Sigmoid colon (tissue), 4 donors: ENCODE results near the gene PARVB.
"Not testable (repeated sequence)": the region's sequence is repeated elsewhere in the genome, so short reads cannot be mapped to it uniquely, and the experiment has no call there.

Experiments
- EP300 ChIP-seq, 4 donors: sonication (generic); formaldehyde crosslinking; IDR thresholded peaks; one replicate each; pipeline ENCODE4 v1.6.1; 2017; ENCODE audit warnings: antibody characterized with exemption in 4 of 4
- POLR2A ChIP-seq, 2 donors: fragments of 450-650 bp; IDR thresholded peaks; one replicate each; pipeline ENCODE4 v1.6.1; 2016; ENCODE audit warnings: antibody characterized with exemption in 2 of 2, mild to moderate bottlenecking in 2 of 2, moderate library complexity in 2 of 2
- POLR2AphosphoS5 ChIP-seq, 4 donors: sonication (generic); formaldehyde crosslinking; IDR thresholded peaks; one replicate each; pipeline ENCODE4 v1.6.1; 2017; ENCODE audit warnings: antibody characterized with exemption in 4 of 4
- TF ChIP-seq, protein P1 (sequence below), 4 experiments: fragments of 450-650 bp in 3 of 4; fragments of 200-600 bp in 1 of 4; IDR thresholded peaks; one replicate each; pipeline ENCODE4 v1.5.1; 2016 to 2019; ENCODE audit warnings: antibody characterized with exemption in 4 of 4, mild to moderate bottlenecking in 3 of 4, moderate library complexity in 2 of 4

DNA sequence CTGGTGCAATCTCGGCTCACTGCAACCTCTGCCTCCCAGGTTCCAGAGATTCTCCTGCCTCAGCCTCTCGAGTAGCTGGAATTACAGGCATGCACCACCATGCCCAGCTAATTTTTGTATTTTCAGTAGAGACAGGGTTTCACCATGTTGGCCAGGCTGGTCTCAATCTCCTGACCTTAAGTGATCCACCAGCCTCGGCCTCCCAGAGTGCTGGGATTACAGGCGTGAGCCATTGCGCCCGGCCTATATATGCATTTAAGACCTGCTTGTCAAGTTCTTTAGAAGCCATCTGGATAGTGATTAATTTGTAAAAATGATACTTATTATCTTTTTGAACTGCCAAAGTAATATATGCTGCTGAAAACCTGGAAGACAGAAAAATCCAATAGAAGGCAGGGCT is 86.6 kb downstream of the PARVB start:
- TF ChIP-seq, protein P1, sequence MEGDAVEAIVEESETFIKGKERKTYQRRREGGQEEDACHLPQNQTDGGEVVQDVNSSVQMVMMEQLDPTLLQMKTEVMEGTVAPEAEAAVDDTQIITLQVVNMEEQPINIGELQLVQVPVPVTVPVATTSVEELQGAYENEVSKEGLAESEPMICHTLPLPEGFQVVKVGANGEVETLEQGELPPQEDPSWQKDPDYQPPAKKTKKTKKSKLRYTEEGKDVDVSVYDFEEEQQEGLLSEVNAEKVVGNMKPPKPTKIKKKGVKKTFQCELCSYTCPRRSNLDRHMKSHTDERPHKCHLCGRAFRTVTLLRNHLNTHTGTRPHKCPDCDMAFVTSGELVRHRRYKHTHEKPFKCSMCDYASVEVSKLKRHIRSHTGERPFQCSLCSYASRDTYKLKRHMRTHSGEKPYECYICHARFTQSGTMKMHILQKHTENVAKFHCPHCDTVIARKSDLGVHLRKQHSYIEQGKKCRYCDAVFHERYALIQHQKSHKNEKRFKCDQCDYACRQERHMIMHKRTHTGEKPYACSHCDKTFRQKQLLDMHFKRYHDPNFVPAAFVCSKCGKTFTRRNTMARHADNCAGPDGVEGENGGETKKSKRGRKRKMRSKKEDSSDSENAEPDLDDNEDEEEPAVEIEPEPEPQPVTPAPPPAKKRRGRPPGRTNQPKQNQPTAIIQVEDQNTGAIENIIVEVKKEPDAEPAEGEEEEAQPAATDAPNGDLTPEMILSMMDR (IDR thresholded peaks at IDR 0.05): not testable (repeated sequence)
- TF ChIP-seq EP300, POLR2A, POLR2AphosphoS5 (IDR thresholded peaks at IDR 0.05): not testable (repeated sequence)
